OCI-LY7 (cell line): ENCODE measurements around the gene RMI1.

Experiments used
- EZH2phosphoT487 ChIP-seq: fragments of 200-600 bp; sonication (generic); IDR thresholded peaks from 2 replicates; pipeline ENCODE4 v1.6.1; 2018; ENCODE audit warnings: low read depth, borderline replicate concordance, mild to moderate bottlenecking, mixed run types, antibody characterized with exemption, low read length, moderate library complexity, mixed read lengths
- TF ChIP-seq, protein P1 (sequence below): fragments of 200-600 bp; sonication (generic); conservative IDR thresholded peaks from 2 replicates; pipeline ENCODE4 v1.5.1; 2014; ENCODE audit warnings: mild to moderate bottlenecking, antibody characterized with exemption, low read length, moderate library complexity, mixed read lengths

- TF ChIP-seq, protein P1, sequence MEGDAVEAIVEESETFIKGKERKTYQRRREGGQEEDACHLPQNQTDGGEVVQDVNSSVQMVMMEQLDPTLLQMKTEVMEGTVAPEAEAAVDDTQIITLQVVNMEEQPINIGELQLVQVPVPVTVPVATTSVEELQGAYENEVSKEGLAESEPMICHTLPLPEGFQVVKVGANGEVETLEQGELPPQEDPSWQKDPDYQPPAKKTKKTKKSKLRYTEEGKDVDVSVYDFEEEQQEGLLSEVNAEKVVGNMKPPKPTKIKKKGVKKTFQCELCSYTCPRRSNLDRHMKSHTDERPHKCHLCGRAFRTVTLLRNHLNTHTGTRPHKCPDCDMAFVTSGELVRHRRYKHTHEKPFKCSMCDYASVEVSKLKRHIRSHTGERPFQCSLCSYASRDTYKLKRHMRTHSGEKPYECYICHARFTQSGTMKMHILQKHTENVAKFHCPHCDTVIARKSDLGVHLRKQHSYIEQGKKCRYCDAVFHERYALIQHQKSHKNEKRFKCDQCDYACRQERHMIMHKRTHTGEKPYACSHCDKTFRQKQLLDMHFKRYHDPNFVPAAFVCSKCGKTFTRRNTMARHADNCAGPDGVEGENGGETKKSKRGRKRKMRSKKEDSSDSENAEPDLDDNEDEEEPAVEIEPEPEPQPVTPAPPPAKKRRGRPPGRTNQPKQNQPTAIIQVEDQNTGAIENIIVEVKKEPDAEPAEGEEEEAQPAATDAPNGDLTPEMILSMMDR, result no peak
- TF ChIP-seq EZH2phosphoT487, result no peak
These were observed 24.0 kb upstream of the RMI1 start for GRCh38 chr9:83956436-83957247.
